NB4 (cell line): ENCODE data around the gene MACROD2.

ENCODE experiments used
- CTCF ChIP-seq: IDR thresholded peaks from one replicate; pipeline ENCODE4 v1.5.1; 2012; ENCODE audit warnings: low read depth, low read length
- POLR2A ChIP-seq: IDR thresholded peaks from 2 replicates; pipeline ENCODE4 v1.6.1; 2011; ENCODE audit warnings: mild to moderate bottlenecking; ENCODE audit not compliant: insufficient read length; ENCODE audit errors: extremely low read depth

- TF ChIP-seq CTCF (no peak), POLR2A (no peak)
Measured at GRCh38 chr20:15077733-15078250, 1082.5 kb downstream of the MACROD2 start.
